Measurements from ENCODE around the gene B3GNT9. TPM values are rescaled to one million over a fixed set of nuclear protein-coding genes. Genes with fewer than 3 reads are reported as not detected.
A peak's percentile ranks its signal among the peaks of the same experiment; 100 is the strongest.

Gene B3GNT9
- total RNA-seq, 1 experiment from 2014 or later: 3.8 TPM

DNA sequence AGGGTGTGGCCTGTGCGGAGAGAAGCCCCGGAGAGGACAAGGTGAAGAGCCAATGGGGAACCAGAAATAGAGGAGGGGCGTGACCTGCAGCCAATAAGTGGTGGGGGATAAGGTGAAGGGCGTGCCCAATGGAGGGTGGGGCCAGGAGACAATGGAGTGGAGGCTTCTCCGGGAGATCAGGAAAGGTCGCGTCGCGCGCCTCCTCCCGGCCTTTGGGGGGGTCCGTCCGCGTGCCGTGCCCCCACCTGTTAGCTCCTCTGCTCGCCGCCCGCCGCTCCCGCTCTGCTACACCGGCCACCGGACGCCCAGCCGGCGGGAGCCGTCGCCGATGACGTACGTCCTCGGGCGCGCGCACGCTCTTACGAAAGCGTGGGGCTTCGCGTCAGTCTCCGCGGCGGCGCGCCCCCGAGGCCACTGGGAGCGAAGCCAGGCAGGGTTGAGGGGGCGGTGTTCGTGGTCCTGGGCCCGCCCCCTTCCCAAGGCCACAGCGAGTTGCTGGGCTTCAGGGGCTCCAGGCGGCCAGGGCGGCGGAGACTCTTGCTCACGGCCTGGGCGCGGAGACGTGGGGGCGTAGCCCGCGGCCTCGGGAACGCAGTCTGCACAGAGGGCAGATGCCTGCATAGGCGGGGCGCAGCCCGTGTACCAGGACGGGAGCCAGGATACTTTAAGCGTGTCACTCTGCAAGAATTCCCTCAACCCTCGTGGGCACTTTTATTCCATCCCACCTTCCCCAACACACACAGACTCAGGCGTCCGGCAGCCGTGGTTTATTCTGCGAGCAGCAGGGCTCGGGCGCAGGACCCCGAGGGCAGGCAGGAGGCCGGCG is 33.0 kb upstream of the B3GNT9 start, which contains the start of gene MATCAP1:
Gene MATCAP1 (minus strand): TSS at position 337 of the 826 bp plus-strand sequence. CDS start 3,353 bp downstream, outside the sequence.
- RAD21 ChIA-PET (ENCODE audit: low non-redundant PET in 1 of 2, low total read pairs in 2 of 2, uncharacterized antibody in 2 of 2, unreplicated experiment in 2 of 2): no interaction called here
- Histone ChIP-seq H4K20me1 (ENCODE audit: insufficient read depth) (no peaks in the 10 kb centered on the region), H3K79me2 (ENCODE audit: insufficient read depth, low read length) (peaks cover 11% of the 10 kb centered on the region), H3K36me3 (ENCODE audit: control insufficient read depth in 1 of 2, insufficient read depth in 2 of 2, low read length in 2 of 2) (no peaks in the 10 kb centered on the region), H3K9ac (ENCODE audit: low read length) (peak within 1 kb of the TSS; percentile 79), H2AFZ (ENCODE audit: low read depth, low read length, poor library complexity, severe bottlenecking) (no peak within 1 kb of the TSS), H3K4me1 (ENCODE audit: control insufficient read depth in 1 of 2, insufficient read depth in 2 of 2, low read length in 2 of 2) (peaks cover 19 to 53% of the 10 kb centered on the region in 2 experiments), H3K9me2 (ENCODE audit: insufficient read depth) (no peaks in the 10 kb centered on the region), H3K9me3 (ENCODE audit: control insufficient read depth in 1 of 2, insufficient read depth in 1 of 2, low read depth in 1 of 2, low read length in 2 of 2) (no peaks in the 10 kb centered on the region), H3K27ac (ENCODE audit: low read depth, low read length) (peak within 1 kb of the TSS; percentile 95), H3K4me2 (ENCODE audit: low read length) (peak within 1 kb of the TSS; percentile 82), H3K4me3 (replicated peaks in 1 of 2; ENCODE audit: low read depth in 1 of 2, low read length in 2 of 2) (peak within 1 kb of the TSS; percentile 68 to 71), H3K27me3 (ENCODE audit: insufficient read depth, low read length) (no peaks in the 10 kb centered on the region)
- CTCF ChIA-PET: no interaction called here
- no TSS peak for BruUV-seq (replicated peaks)
- peak; percentile 24 for TF ChIP-seq TCF7L2 (IDR thresholded peaks at IDR 0.05; ENCODE audit: borderline replicate concordance, extremely low read depth, insufficient read depth, insufficient read length)
- peak; percentile 76 for TF ChIP-seq POLR2AphosphoS5 (IDR thresholded peaks at IDR 0.05; ENCODE audit: low read depth, low read length)
- no peak for TF ChIP-seq SP1 (IDR thresholded peaks at IDR 0.05; ENCODE audit: low read depth)
- no peak for TF ChIP-seq CEBPB (IDR thresholded peaks at IDR 0.05; ENCODE audit: low read depth)
- DNase-seq (ENCODE audit: low read depth, low spot score): peak; percentile 96
- intact Hi-C loops (cut with micrococcal nuclease): no loop called here
- peak; percentile 92 for ATAC-seq
- POLR2A ChIA-PET: interaction anchor here (0.6 to 1.5 kb wide), 3 partner anchors 10 to 43 kb away, joined by 3 to 4 read pairs (median 3); partner anchors contain the start of gene TMEM208

DNA sequence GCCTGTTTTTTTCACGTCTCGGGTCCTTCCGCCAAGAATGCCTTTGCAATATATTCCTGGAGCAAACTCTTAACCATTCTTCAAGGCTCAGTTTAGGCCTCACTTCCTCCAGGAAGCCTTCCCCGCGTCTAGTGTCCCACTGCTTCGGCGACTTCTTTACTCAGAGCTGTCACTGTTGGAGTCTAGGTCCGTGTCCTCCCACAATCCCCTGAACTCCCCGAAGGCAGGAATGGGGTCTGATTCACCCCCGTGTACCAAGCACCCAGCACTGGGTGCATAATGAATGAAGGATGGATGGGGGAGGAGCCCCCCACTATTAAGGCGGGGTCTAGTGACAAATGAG is 32.5 kb upstream of the B3GNT9 start:
- ChIA-PET CTCF (no interaction called here), POLR2A (interaction anchor here (0.6 to 1.1 kb wide), 2 partner anchors 9 to 29 kb away, joined by 3 to 4 read pairs; no protein-coding TSS in a partner anchor), RAD21 (ENCODE audit: low non-redundant PET in 1 of 2, low total read pairs in 2 of 2, uncharacterized antibody in 2 of 2, unreplicated experiment in 2 of 2) (no interaction called here)
- BruUV-seq (replicated peaks): no TSS peak
- no peak for ATAC-seq
- Histone ChIP-seq H3K4me1 (ENCODE audit: control insufficient read depth in 1 of 2, insufficient read depth in 2 of 2, low read length in 2 of 2) (peaks cover 23 to 59% of the 10 kb centered on the region in 2 experiments), H3K9me3 (ENCODE audit: control insufficient read depth in 1 of 2, insufficient read depth in 1 of 2, low read depth in 1 of 2, low read length in 2 of 2) (no peaks in the 10 kb centered on the region), H3K9ac (ENCODE audit: low read length) (peak overlapping the region; percentile 79), H3K4me2 (ENCODE audit: low read length) (peak overlapping the region; percentile 82), H3K27me3 (ENCODE audit: insufficient read depth, low read length) (no peaks in the 10 kb centered on the region), H3K79me2 (ENCODE audit: insufficient read depth, low read length) (peaks cover 11% of the 10 kb centered on the region), H2AFZ (ENCODE audit: low read depth, low read length, poor library complexity, severe bottlenecking) (no peak overlapping the region), H3K4me3 (replicated peaks in 1 of 2; ENCODE audit: low read depth in 1 of 2, low read length in 2 of 2) (peak overlapping the region; percentile 68 to 71), H4K20me1 (ENCODE audit: insufficient read depth) (no peaks in the 10 kb centered on the region), H3K36me3 (ENCODE audit: control insufficient read depth in 1 of 2, insufficient read depth in 2 of 2, low read length in 2 of 2) (no peaks in the 10 kb centered on the region), H3K9me2 (ENCODE audit: insufficient read depth) (no peaks in the 10 kb centered on the region), H3K27ac (ENCODE audit: low read depth, low read length) (peak overlapping the region; percentile 95)
- no peak for DNase-seq (ENCODE audit: low read depth, low spot score)
- intact Hi-C loops (cut with micrococcal nuclease): no loop called here
- TF ChIP-seq, protein P1, sequence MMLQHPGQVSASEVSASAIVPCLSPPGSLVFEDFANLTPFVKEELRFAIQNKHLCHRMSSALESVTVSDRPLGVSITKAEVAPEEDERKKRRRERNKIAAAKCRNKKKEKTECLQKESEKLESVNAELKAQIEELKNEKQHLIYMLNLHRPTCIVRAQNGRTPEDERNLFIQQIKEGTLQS (IDR thresholded peaks at IDR 0.05): no peak
- TF ChIP-seq, protein P2, sequence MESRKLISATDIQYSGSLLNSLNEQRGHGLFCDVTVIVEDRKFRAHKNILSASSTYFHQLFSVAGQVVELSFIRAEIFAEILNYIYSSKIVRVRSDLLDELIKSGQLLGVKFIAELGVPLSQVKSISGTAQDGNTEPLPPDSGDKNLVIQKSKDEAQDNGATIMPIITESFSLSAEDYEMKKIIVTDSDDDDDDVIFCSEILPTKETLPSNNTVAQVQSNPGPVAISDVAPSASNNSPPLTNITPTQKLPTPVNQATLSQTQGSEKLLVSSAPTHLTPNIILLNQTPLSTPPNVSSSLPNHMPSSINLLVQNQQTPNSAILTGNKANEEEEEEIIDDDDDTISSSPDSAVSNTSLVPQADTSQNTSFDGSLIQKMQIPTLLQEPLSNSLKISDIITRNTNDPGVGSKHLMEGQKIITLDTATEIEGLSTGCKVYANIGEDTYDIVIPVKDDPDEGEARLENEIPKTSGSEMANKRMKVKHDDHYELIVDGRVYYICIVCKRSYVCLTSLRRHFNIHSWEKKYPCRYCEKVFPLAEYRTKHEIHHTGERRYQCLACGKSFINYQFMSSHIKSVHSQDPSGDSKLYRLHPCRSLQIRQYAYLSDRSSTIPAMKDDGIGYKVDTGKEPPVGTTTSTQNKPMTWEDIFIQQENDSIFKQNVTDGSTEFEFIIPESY (IDR thresholded peaks at IDR 0.05; ENCODE audit: extremely low read depth, insufficient replicate concordance, low read length): no peak
- no peak for TF ChIP-seq POLR2AphosphoS5 (IDR thresholded peaks at IDR 0.05; ENCODE audit: low read depth, low read length)
- no peak for TF ChIP-seq JUND (IDR thresholded peaks at IDR 0.05)
- peak; percentile 37; the same call in 1 of the 2 replicates for TF ChIP-seq ZFX (IDR thresholded peaks at IDR 0.05)
- TF ChIP-seq TCF7L2 (IDR thresholded peaks at IDR 0.05; ENCODE audit: borderline replicate concordance, extremely low read depth, insufficient read depth, insufficient read length): no peak
- no peak for TF ChIP-seq EGR1 (IDR thresholded peaks at IDR 0.05; ENCODE audit: low read depth)
- TF ChIP-seq, protein P3, sequence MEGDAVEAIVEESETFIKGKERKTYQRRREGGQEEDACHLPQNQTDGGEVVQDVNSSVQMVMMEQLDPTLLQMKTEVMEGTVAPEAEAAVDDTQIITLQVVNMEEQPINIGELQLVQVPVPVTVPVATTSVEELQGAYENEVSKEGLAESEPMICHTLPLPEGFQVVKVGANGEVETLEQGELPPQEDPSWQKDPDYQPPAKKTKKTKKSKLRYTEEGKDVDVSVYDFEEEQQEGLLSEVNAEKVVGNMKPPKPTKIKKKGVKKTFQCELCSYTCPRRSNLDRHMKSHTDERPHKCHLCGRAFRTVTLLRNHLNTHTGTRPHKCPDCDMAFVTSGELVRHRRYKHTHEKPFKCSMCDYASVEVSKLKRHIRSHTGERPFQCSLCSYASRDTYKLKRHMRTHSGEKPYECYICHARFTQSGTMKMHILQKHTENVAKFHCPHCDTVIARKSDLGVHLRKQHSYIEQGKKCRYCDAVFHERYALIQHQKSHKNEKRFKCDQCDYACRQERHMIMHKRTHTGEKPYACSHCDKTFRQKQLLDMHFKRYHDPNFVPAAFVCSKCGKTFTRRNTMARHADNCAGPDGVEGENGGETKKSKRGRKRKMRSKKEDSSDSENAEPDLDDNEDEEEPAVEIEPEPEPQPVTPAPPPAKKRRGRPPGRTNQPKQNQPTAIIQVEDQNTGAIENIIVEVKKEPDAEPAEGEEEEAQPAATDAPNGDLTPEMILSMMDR (IDR thresholded peaks at IDR 0.05 in 2 of 3, conservative IDR thresholded peaks at IDR 0.05 in 1 of 3; ENCODE audit: borderline replicate concordance in 1 of 3, insufficient read depth in 1 of 3, low read depth in 2 of 3, low read length in 2 of 3): no peak
- no peak for TF ChIP-seq SIN3A (IDR thresholded peaks at IDR 0.05; ENCODE audit: low read depth)

All from HCT116 (cell line).